Stimulated activated CD4-positive, alpha-beta T cell treated with anti-CD3 and anti-CD28 coated beads, Interleukin-2, amount 100 ng/mL, for 24 hours (primary cell): ENCODE results near the gene ATP5F1E.

Experiments used
- DNase-seq, 2 donors: peaks; one replicate each; pipeline ENCODE4 v3.0.0-alpha.2; 2020

ATP5F1E gene

GRCh38 chr20:59032023-59032712 is at the start of gene ATP5F1E:
Gene ATP5F1E, minus strand, starts transcription at chr20:59032335. Its CDS starts 84 bp downstream, at chr20:59032251.
- DNase-seq = peak; percentile 97 to 98

GRCh38 chr20:59081036-59081435 is 48.9 kb upstream of the ATP5F1E start:
- no peak for DNase-seq

DNA sequence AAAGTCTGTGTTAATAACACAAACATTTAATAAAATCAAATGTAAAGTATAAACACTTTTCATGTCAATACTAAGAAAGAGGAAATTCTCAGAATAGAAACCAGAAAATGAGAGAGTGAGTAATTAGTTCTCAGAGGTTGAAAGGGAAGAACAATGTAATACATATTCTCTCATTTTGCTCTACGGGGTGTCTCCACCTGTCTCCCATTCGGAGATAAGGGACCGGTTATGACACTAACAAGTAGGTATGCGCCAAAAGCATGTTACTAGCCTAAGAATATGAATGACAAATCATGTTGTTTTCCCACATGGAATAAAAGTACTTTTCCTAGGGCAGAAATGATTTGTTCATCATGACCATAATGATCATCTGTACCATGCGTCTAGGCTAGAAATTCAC is 46.1 kb upstream of the ATP5F1E start:
- no peak for DNase-seq

DNA sequence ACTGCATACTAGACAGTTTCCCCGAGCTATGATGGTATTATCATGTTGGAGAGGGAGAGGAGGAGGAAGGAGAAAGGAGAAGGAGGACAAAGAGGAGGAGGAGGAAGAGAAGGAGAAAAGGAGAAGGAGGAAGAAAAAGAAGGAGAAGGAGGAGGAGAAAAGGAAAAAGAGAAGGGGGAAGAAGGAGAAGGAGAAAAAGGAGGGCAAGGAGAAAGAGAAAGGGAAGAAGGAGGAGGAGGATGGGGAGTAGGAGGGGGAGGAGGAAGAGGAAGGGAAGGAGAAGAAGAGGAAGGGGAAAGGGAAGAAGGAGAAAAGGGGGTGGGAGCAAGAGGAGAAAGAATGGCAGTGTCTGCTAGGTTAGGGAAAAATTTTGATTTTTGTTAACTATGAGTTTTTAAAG is 45.6 kb upstream of the ATP5F1E start:
- DNase-seq = no peak

GRCh38 chr20:59075934-59076508 is 43.9 kb upstream of the ATP5F1E start:
- peak in 1 of 2 donors; percentile 30 for DNase-seq

DNA sequence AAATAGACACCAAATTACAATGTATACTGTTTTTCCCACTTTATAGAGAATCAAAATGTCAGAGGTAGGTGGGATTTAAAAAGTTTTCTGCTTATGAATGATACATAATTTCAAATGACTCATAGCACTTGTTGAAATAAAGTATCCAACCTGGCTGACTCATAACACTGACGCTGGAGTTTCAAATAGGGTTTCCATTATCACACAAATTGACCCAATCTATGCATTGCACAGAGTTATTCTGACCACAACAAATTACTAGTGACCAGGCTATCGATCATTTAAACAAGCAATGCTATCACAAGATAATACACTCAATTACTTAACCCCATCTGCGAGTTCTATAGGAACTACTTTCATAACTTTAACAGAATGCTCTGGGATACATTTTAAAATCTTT is 42.3 kb upstream of the ATP5F1E start:
- no peak for DNase-seq

- no peak for DNase-seq
These were observed 41.4 kb upstream of the ATP5F1E start for GRCh38 chr20:59073582-59073981.

DNA sequence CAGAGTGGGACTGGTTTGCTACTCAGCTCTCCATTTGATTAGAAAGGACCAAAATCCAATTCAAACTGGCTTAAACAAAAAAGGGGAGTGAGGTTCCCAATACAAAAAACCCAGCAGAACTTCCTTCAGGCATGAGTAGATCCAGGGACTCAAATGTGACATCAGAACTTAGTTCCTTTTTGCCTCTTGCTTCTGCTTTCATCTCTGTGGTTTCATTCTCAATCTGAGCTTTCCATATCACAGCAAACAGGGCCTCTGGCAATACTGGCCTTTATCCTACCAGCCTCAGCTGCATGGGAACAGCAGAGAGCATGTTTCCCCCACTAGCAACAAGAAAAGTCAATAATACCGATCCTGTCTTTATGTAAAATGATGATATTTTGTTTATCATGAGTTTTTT is 39.1 kb upstream of the ATP5F1E start:
- no peak for DNase-seq

GRCh38 chr20:59069026-59069425 is 36.9 kb upstream of the ATP5F1E start:
- DNase-seq = no peak

DNA sequence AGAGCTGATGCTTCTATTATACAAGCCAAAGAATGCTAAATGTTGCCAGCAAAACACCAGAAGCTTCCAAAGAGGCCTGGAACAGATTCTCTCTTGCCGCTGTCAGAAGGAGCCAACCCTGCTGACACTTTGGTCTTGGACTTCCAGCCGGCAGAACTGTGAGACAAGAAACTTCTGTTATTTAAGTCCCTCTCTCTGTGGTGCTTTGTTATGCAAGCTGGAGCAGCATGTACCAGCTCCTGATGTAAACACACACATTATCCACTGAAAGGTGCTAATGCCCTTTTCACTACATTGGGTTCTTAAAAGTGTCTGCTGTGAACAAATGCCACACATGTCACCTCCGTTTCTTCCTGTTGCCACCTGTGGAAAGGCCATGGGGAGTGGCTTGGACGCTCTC is 36.4 kb upstream of the ATP5F1E start:
- DNase-seq = no peak

DNA sequence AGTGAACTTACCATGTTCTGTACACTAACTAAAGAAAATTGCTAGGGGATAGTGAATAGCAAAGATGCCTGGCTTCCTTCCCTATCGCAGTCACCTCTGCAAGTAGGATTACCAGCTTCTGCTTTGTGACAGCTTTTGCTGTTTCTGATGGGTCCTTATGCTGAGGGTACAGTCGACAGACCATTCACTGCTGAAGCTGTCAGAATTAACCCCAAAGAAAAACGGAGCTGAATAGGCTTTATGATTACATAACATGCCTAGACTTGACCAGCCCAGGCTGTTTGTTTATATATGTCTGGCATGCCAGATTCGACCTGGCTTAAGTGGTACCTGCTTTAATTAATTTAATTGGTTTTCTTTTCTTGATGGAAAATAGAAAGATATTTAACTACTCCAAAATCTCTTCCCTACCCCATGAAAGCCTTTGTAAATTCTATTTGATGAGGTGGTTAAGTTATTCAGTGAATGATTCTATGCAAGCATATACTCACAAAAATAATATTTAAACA is 32.1 kb upstream of the ATP5F1E start:
- no peak for DNase-seq

DNA sequence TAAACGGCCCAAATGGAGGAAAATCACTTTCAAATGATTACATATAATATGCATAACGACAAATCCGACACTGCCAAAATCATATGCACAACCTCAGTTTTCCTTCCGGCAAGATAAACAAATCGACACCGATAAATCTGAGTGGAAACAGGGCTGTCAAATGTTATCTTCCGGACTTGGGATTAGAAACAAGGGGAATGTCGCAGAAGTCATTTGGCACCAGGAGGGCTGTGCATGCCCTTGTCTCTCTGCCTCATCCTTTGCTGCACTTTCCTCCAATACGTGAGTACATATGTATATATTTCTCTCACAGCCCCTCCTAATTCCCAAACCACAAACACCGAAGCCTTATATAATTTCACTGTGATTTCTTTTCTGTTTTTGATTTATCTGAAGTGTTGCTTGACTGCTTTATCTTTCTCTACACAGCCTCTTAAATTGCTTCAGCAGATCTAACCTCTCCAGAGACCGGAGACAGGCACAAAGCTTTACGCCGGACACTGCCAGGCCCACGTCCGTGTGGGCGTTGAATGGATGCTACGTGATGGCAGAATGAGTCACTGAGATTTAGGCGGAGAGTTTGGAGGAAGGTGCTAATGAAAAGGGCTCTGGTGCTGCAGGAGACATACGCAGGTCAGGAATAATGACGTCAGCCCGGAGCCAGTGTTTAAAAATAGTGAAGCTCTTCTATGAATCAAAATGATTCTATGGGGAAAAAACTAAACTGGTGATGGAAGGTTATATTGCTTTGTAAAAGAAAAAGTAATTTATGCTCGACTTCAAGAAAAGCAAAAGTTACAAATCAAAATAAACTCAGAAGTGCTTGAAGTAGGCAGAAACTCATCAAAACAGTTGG is 31.5 kb upstream of the ATP5F1E start:
- DNase-seq = no peak

DNA sequence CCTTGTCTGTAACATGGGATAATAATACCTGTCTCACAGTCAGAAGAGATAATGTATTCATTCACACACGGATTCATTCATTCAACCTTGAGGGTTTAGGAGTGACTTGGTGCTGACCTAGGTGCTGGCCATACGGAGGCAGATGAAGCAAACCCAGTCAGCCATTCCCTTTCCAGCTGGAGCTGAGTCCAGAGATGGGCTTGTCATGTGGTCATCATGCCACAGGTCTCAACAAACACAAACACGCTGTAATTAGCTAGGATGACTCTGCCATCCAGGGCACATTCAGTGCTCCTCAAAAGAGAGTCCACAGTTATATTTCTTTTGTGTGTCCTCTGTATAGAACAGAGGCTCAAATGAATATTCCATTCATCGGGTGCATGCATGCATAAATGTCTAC is 29.9 kb upstream of the ATP5F1E start:
- no peak for DNase-seq

DNA sequence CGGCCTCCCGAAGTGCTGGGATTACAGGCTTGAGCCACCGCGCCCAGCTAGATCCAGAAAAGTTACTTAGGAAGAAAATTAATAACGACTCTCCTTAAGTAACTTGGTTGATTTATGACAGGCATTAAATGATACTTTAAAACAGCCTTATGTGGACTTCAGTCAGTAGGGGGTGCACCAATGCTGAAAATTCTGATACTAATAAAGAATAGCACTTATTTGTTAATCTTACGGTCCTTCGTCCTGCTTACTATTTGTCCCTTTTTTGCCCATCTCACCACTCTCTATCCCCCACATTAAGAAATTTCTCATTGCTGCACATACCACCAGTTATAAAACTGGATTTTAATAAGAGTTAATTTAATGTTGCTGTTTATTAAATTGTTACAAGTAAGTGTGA is 23.2 kb upstream of the ATP5F1E start:
- DNase-seq = no peak

DNA sequence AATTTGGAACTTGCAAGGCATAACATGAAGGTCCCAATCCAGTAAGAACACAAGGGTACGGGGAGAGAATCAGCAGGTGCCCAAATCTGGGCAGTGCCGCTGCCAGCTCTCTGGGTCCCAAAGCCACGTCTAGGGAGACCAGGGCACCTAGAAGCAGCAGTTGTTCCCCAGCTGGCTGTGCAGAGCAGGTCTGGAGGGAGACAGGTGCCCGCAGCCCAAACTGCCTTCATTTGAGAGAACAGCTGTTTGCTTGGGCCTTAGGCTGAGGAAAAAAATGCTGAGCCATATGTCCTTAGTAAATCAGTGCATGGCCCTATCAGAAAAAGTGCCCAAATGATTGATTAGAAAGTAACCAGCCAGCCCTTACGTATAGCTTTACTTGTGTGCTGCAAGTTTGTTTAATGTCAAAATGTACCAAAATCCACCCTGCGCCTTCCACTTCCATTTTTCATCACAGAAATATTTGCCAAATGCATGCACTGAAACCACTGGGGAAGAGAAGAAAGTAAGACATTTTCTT is 19.6 kb upstream of the ATP5F1E start:
- DNase-seq = no peak

GRCh38 chr20:59050437-59050836 is 18.3 kb upstream of the ATP5F1E start:
- no peak for DNase-seq

DNA sequence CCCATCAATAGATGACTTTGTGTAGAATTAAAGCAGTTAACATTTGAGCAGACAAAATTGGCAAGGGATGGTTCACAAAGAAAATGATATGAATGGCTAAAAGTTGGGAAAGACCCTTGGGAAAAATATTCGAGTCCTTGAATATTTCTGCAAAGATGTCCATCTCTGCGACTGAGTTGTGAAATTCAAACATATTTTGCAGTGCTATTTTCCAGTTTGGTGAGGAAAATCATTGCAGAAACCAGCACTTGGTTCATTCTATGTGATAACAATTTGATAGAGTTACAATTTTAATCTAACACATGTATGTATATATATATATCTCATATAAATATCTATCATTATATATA is 16.5 kb upstream of the ATP5F1E start:
- no peak for DNase-seq

DNA sequence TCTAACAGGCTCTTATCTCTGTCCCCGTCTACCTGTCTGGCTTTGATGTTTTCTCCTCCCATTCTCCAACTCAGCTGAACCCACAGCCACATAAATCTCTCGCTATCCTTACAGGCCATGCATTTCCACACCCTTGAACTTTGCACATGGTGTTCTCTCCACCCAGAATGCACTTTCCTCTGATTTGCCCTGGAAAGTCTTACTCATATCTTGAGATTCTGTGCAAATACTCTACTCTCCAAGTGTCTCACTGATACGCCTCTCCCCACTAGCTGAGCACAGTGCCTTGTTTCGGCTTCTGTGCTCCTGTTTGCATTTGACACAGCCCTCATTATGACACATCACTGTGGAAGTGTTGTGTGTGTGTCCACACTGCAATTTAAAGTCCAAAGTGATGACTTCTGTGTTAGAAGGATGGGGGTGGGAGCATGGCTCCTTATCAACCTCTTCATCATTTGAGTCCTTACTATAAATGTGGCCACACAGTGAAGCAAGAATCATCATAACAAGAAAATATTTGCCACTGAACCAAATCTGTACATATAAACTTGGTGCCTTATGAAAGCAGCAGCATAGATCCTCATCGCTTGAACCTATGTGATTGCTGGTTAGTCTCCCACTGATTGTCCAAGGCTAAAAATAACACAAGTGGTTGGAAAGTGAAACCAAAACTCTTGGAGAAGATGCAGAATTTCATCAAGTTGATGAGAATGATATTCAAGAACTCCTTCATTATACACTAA is 16.0 kb upstream of the ATP5F1E start:
- no peak for DNase-seq

DNA sequence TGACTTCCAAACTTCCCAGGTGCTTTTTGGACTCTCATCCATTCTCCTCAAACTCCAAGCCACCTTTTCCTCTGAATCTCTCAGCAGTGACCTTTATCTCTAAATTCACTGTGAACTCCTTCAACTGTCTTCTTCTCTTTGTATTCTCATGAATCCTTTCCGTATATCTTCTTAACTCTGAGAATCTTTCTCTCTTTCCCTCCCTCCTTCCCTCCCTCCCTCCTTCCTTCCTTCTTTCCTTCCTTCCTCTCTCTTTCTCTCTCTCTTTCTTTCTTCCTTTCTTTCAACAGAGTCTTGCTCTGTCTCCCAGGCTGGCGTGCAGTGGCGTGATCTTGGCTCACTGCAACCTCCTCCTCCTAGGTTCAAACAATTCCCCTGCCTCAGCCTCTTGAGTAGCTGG is 14.7 kb upstream of the ATP5F1E start:
- no peak for DNase-seq

DNA sequence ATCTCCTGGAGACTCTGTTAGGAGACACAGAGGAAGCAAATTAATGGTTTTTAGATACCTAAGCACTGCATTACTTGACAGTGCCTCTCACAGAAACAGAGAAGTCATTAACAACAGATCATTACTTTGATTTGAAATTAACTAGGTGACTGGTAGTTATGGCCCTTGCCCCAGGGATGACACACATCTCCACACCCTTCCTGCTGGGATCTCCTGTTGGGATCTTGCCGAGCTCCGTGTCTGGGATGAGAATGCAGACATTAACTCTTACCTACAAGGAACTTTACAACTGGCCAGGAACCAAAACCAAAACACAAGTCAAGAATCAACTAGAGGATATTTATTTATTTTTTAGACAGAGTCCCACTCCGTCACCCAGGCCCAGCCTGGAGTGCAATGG is 12.7 kb upstream of the ATP5F1E start:
- no peak for DNase-seq

GRCh38 chr20:59044295-59044694 is 12.2 kb upstream of the ATP5F1E start:
- DNase-seq = no peak

DNA sequence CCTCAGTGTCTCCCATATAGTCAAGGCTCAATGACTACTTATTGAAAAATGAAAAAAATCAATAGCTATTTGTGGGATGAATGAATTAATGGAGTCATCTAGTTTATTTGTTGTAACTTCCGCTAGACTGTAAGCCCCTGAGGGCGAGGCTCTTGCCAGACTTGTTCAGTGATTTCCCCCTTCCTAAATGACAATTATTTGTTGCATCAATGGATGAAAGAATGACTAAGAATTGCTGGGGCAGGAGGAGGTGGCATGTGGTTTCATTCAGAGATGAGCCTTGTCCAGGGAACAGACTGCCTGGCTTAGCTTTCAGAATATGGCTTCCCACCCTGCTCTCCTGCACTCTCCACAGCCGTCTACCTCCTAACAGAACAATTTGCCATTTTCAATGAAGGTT is 11.6 kb upstream of the ATP5F1E start:
- DNase-seq = no peak
